ENCODE results near the gene NKTR. TPM values are rescaled to one million over a fixed set of nuclear protein-coding genes. Genes with fewer than 3 reads are reported as not detected.

Gene NKTR
- total and polyA plus RNA-seq, 2 of the 13 experiments (the other 11 are each of a cell fraction or from before 2014, with no cell fraction given): 41.3 to 59.6 TPM

DNA sequence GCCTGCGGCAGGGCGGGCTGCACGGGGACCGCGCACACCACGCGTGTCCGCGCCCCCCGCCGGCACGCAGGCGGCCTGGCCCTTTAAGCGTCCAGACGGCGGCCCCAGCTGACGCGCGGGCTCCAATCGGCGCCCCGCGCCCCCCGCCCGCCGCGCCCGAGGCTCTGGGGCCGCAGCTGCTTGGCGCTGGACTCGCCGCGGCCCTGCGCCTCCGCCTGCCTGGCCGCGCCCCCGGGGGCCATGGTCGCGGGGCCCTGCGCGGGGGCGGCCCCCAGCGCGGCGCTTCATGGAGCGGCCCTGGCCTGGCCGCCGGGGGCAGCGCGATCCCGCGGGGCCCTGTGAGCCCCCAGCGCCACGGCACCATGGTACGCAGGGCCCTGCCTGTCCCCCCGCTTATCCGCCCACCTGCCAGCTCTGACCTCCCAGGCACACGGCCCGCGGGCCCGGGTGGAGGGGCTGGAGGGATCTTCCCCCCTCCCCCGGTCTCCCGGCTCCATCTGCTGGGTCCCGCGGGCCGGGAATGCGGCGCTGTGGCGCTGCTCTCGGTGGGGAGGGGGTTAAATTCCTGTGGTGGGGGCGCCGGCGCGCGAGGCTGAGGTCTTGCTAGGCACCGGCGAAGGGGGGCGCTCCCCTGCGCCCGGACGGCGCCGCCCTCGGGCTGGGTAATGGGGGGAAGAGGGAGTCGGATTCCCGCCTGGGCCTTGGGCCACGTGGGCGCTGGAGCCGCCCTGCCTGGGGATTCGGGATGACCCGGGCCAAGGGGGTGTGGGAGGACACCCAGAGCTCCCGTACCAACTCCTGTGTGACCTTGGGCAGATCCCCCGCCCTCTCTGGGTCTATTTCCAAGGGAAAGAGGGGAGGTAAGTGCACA is 54.1 kb downstream of the NKTR start (continued):
- TF ChIP-seq, protein P1, sequence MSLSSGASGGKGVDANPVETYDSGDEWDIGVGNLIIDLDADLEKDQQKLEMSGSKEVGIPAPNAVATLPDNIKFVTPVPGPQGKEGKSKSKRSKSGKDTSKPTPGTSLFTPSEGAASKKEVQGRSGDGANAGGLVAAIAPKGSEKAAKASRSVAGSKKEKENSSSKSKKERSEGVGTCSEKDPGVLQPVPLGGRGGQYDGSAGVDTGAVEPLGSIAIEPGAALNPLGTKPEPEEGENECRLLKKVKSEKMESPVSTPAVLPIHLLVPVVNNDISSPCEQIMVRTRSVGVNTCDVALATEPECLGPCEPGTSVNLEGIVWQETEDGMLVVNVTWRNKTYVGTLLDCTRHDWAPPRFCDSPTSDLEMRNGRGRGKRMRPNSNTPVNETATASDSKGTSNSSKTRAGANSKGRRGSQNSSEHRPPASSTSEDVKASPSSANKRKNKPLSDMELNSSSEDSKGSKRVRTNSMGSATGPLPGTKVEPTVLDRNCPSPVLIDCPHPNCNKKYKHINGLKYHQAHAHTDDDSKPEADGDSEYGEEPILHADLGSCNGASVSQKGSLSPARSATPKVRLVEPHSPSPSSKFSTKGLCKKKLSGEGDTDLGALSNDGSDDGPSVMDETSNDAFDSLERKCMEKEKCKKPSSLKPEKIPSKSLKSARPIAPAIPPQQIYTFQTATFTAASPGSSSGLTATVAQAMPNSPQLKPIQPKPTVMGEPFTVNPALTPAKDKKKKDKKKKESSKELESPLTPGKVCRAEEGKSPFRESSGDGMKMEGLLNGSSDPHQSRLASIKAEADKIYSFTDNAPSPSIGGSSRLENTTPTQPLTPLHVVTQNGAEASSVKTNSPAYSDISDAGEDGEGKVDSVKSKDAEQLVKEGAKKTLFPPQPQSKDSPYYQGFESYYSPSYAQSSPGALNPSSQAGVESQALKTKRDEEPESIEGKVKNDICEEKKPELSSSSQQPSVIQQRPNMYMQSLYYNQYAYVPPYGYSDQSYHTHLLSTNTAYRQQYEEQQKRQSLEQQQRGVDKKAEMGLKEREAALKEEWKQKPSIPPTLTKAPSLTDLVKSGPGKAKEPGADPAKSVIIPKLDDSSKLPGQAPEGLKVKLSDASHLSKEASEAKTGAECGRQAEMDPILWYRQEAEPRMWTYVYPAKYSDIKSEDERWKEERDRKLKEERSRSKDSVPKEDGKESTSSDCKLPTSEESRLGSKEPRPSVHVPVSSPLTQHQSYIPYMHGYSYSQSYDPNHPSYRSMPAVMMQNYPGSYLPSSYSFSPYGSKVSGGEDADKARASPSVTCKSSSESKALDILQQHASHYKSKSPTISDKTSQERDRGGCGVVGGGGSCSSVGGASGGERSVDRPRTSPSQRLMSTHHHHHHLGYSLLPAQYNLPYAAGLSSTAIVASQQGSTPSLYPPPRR (CRISPR knock-in tag; IDR thresholded peaks at IDR 0.05; ENCODE audit: borderline replicate concordance): no peak
- TF ChIP-seq PHF20 (CRISPR knock-in tag; IDR thresholded peaks at IDR 0.05): no peak
- 0 out of 2 replicates have a peak, but pooled peaks have one; percentile 66 for TF ChIP-seq ZIK1 (CRISPR knock-in tag; IDR thresholded peaks at IDR 0.05; ENCODE audit: borderline replicate concordance, low read depth)
- TF ChIP-seq, protein P2, sequence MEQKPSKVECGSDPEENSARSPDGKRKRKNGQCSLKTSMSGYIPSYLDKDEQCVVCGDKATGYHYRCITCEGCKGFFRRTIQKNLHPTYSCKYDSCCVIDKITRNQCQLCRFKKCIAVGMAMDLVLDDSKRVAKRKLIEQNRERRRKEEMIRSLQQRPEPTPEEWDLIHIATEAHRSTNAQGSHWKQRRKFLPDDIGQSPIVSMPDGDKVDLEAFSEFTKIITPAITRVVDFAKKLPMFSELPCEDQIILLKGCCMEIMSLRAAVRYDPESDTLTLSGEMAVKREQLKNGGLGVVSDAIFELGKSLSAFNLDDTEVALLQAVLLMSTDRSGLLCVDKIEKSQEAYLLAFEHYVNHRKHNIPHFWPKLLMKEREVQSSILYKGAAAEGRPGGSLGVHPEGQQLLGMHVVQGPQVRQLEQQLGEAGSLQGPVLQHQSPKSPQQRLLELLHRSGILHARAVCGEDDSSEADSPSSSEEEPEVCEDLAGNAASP (CRISPR knock-in tag; IDR thresholded peaks at IDR 0.05; ENCODE audit: borderline replicate concordance): 0 out of 2 replicates have a peak, but pooled peaks have one; percentile 34
- no peak for TF ChIP-seq SETDB1 (CRISPR knock-in tag; IDR thresholded peaks at IDR 0.05; ENCODE audit: borderline replicate concordance)
- TF ChIP-seq ZC3H4 (CRISPR knock-in tag; IDR thresholded peaks at IDR 0.05; ENCODE audit: borderline replicate concordance): no peak
- no peak for TF ChIP-seq ZNF878 (CRISPR knock-in tag; IDR thresholded peaks at IDR 0.05)
- TF ChIP-seq, protein P3, sequence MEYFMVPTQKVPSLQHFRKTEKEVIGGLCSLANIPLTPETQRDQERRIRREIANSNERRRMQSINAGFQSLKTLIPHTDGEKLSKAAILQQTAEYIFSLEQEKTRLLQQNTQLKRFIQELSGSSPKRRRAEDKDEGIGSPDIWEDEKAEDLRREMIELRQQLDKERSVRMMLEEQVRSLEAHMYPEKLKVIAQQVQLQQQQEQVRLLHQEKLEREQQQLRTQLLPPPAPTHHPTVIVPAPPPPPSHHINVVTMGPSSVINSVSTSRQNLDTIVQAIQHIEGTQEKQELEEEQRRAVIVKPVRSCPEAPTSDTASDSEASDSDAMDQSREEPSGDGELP (IDR thresholded peaks at IDR 0.05; ENCODE audit: borderline replicate concordance, low read depth): peak; percentile 38; the same call in 1 of the 2 replicates
- TF ChIP-seq, protein P4, sequence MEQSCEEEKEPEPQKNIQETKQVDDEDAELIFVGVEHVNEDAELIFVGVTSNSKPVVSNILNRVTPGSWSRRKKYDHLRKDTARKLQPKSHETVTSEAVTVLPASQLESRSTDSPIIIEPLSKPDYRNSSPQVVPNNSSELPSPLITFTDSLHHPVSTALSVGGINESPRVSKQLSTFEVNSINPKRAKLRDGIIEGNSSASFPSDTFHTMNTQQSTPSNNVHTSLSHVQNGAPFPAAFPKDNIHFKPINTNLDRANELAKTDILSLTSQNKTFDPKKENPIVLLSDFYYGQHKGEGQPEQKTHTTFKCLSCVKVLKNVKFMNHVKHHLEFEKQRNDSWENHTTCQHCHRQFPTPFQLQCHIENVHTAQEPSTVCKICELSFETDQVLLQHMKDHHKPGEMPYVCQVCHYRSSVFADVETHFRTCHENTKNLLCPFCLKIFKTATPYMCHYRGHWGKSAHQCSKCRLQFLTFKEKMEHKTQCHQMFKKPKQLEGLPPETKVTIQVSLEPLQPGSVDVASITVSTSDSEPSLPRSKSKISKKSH (CRISPR knock-in tag; IDR thresholded peaks at IDR 0.05; ENCODE audit: borderline replicate concordance): peak; percentile 58; the same call in 1 of the 2 replicates
- no peak for TF ChIP-seq ONECUT2 (CRISPR knock-in tag; IDR thresholded peaks at IDR 0.05)
- TF ChIP-seq ZFP36L1 (CRISPR knock-in tag; IDR thresholded peaks at IDR 0.05): no peak
- TF ChIP-seq ZNF326 (CRISPR knock-in tag; IDR thresholded peaks at IDR 0.05; ENCODE audit: borderline replicate concordance): no peak
- no peak for TF ChIP-seq BHLHE40 (IDR thresholded peaks at IDR 0.05; ENCODE audit: low read length)
- TF ChIP-seq CEBPG (CRISPR knock-in tag; IDR thresholded peaks at IDR 0.05): no peak
- TF ChIP-seq, protein P5, sequence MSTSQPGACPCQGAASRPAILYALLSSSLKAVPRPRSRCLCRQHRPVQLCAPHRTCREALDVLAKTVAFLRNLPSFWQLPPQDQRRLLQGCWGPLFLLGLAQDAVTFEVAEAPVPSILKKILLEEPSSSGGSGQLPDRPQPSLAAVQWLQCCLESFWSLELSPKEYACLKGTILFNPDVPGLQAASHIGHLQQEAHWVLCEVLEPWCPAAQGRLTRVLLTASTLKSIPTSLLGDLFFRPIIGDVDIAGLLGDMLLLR (CRISPR knock-in tag; IDR thresholded peaks at IDR 0.05): 0 out of 2 replicates have a peak, but pooled peaks have one; percentile 46
- peak; percentile 65 for TF ChIP-seq RBFOX2 (IDR thresholded peaks at IDR 0.05; ENCODE audit: low read depth, low read length)
- TF ChIP-seq ZBTB7B (CRISPR knock-in tag; IDR thresholded peaks at IDR 0.05): peak; percentile 52
- TF ChIP-seq ESRRA (CRISPR knock-in tag; IDR thresholded peaks at IDR 0.05; ENCODE audit: low read depth): no peak
- no peak; the same call in 1 of the 2 replicates for TF ChIP-seq ZBTB38 (CRISPR knock-in tag; IDR thresholded peaks at IDR 0.05)
- TF ChIP-seq REXO4 (CRISPR knock-in tag; IDR thresholded peaks at IDR 0.05; ENCODE audit: borderline replicate concordance): no peak
